H1 (cell line): ENCODE data around the gene SPEF2. TPM values are rescaled to one million over a fixed set of nuclear protein-coding genes. Genes with fewer than 3 reads are reported as not detected.

Experiments used
- CBX5 ChIP-seq: fragments of 300-800, 300-1000 bp; sonication (generic); IDR thresholded peaks from 2 replicates; pipeline ENCODE4 v1.7.1; 2016; ENCODE audit warnings: antibody characterized with exemption, low read length, low read depth
- HDAC6 ChIP-seq: IDR thresholded peaks from one replicate; pipeline ENCODE4 v1.7.1; 2012; ENCODE audit warnings: low read depth, mild to moderate bottlenecking, inconsistent platforms, low read length, moderate library complexity
- KDM4A ChIP-seq: IDR thresholded peaks from one replicate; pipeline ENCODE4 v1.7.1; 2012; ENCODE audit warnings: low read depth, mild to moderate bottlenecking, moderate library complexity, low read length, inconsistent platforms; ENCODE audit not compliant: severe bottlenecking
- POU5F1 ChIP-seq: IDR thresholded peaks from 2 replicates; pipeline ENCODE4 v1.6.1; 2011; ENCODE audit warnings: low read depth, mild to moderate bottlenecking, low read length, moderate library complexity
- SUZ12 ChIP-seq: fragments of 200-600 bp; sonication (generic); IDR thresholded peaks from 2 replicates; pipeline ENCODE4 v1.6.1; 2012; ENCODE audit warnings: mild to moderate bottlenecking, inconsistent platforms, low read length, moderate library complexity, mixed read lengths
- TAF1 ChIP-seq: IDR thresholded peaks from 2 replicates; pipeline ENCODE4 v1.6.1; 2011; ENCODE audit warnings: mild to moderate bottlenecking, low read depth, low read length
- TBP ChIP-seq: IDR thresholded peaks from 2 replicates; pipeline ENCODE4 v1.6.1; 2011; ENCODE audit warnings: low read depth, low read length, improper control_type of control experiment
- polyA plus RNA-seq, 7 experiments: library from polyadenylated mRNA; depleted of rRNA in 3 of 7; stranded (reverse) in 5 of 7; unstranded in 2 of 7; fragments of >200 nt in 5 of 7; fragments of 200-250 nt in 2 of 7; gene quantifications; 1 replicate in 5 of 7; 2 replicates in 1 of 7; 4 replicates in 1 of 7; pipeline versions ENCODE4 v1.2.1 to v1.2.3, GENCODE V29; 2011 to 2013; ENCODE audit warnings: missing spikeins in 2 of 7, mixed read lengths in 2 of 7
- total RNA-seq: library from RNA; stranded (reverse); fragmentation: NEBNext Ultra II Directional; extraction: Animal tissue kit (Norgen Biotek cat#: 25700); gene quantifications from 2 replicates; pipeline ENCODE4 v1.2.1, GENCODE V29; 2021

SPEF2 gene
- total and polyA plus RNA-seq, 2 of the 8 experiments (the other 6 are each of a cell fraction or from before 2014, with no cell fraction given) = 0.14 to 0.73 TPM

- TF ChIP-seq CBX5 (no peak), SUZ12 (no peak), HDAC6 (no peak), TBP (no peak), KDM4A (no peak), TAF1 (no peak), POU5F1 (no peak)
These were observed 40.2 kb downstream of the SPEF2 start (continued) for GRCh38 chr5:35657877-35658276.
